BLaER1 treated with 17β-estradiol and CSF1 and Interleukin-3, amounts not matched to agents 10 nM and 100 nM (cell line): ENCODE data around the gene SESN3.

Experiments
- H3K27ac ChIP-seq, 11 experiments: shearing (Covaris generic); formaldehyde crosslinking; 2 replicates each; pipeline ENCODE4 v1.8.1; 2022
- H3K27me3 ChIP-seq, 11 experiments: shearing (Covaris generic); formaldehyde crosslinking; 2 replicates each; pipeline ENCODE4 v1.8.1; 2022
- H3K36me3 ChIP-seq, 11 experiments: shearing (Covaris generic); formaldehyde crosslinking; 2 replicates each; pipeline ENCODE4 v1.8.1; 2022
- H3K4me1 ChIP-seq, 10 experiments: shearing (Covaris generic); formaldehyde crosslinking; 2 replicates each; pipeline ENCODE4 v1.8.1; 2022
- H3K4me2 ChIP-seq, 11 experiments: shearing (Covaris generic); formaldehyde crosslinking; 2 replicates each; pipeline ENCODE4 v1.8.1; 2022
- H3K4me3 ChIP-seq, 10 experiments: shearing (Covaris generic); formaldehyde crosslinking; 2 replicates each; pipeline ENCODE4 v1.8.1; 2022
- H3K9ac ChIP-seq, 11 experiments: shearing (Covaris generic); formaldehyde crosslinking; 2 replicates each; pipeline ENCODE4 v1.8.1; 2022
- H3K9me3 ChIP-seq, 11 experiments: shearing (Covaris generic); formaldehyde crosslinking; replicated peaks in 1 of 11; 2 replicates each; pipeline ENCODE4 v1.8.1; 2022
- H4K20me1 ChIP-seq, 11 experiments: shearing (Covaris generic); formaldehyde crosslinking; 2 replicates each; pipeline ENCODE4 v1.8.1; 2022
- Cebpa-rat ChIP-seq, 11 experiments: shearing (Covaris generic); IDR thresholded peaks; 2 replicates each; pipeline ENCODE4 v1.8.1; 2022

SESN3 gene

DNA sequence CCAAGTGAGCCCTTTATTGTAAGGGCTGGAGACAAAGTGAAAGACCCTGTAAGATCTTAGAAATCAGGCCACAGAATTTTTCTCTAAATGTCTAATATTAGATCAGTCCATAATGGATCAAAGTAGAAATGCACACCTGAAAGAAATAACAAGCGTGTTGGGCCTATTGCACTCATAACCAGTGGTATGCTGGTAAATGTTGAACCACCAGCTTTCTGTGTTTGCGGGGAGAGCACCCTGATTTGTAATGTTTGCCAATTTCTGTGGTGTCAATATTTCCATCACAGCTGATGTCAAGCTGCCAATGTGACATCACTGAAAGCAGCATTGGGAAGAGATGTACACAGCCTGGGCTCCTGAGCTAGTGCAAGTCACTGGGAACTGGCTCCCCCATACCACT is 95.1 kb downstream of the SESN3 start:
- no peaks in the 10 kb centered on the region for H3K9me3 ChIP-seq
- no peaks in the 10 kb centered on the region; a peak in 1 of 22 replicates for H4K20me1 ChIP-seq
- no peak overlapping the region for H3K9ac ChIP-seq
- no peak overlapping the region for H3K4me2 ChIP-seq
- no peak overlapping the region for H3K4me3 ChIP-seq
- peaks cover 0 to 11% (median 6%) of the 10 kb centered on the region in 10 experiments; a peak in 9 of 20 replicates for H3K4me1 ChIP-seq
- no peaks in the 10 kb centered on the region for H3K27me3 ChIP-seq
- no peak for TF ChIP-seq Cebpa-rat (IDR thresholded peaks at IDR 0.05)
- H3K27ac ChIP-seq: no peak overlapping the region
- H3K36me3 ChIP-seq: peaks cover 0 to 42% (median 30%) of the 10 kb centered on the region in 11 experiments; a peak in 13 of 22 replicates

DNA sequence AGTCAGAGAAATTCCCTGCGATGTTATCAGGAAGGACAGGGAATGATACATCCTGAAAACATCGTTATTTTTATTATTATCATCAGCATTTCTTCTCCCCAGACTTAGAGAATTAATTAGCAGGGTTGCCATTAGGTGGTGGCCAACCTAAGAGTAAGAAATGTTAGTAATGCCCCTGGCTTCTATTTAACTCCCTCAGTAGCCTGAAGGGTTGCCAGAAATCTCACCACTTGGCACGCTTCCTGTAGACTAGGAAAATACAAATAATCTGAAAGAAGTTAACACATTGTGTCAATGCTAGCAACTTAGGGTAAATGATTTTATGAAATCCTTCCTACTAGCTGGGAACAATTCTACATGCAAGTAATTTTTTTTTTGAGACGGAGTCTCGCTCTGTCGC is 95.8 kb downstream of the SESN3 start:
- Histone ChIP-seq H3K27ac (no peak overlapping the region), H3K4me3 (no peak overlapping the region), H3K4me1 (peaks cover 0 to 11% (median 6%) of the 10 kb centered on the region in 10 experiments; a peak in 9 of 20 replicates), H3K9me3 (no peaks in the 10 kb centered on the region), H3K36me3 (peaks cover 0 to 50% (median 35%) of the 10 kb centered on the region in 11 experiments; a peak in 13 of 22 replicates), H3K4me2 (no peak overlapping the region), H3K9ac (no peak overlapping the region), H4K20me1 (no peaks in the 10 kb centered on the region; a peak in 1 of 22 replicates), H3K27me3 (no peaks in the 10 kb centered on the region)
- TF ChIP-seq Cebpa-rat (IDR thresholded peaks at IDR 0.05): no peak

DNA sequence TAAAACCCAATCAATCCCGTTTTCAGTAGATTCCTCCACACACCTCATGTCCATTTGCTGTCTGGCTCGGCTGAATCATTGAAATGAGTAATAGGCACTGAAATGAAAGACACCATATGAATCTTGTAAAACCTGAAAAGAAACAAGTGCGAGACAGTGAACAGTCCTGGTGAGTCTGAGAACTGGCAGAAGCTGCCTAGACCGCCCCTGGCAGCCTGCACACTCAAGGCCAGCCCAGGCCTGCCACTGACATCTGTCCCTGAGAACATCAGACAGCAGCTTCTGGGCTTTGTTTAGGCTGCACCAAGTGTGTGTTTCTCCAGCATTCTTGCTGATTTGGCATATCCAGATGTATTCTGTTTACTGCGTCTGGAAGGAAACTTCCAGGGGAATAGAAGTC is 96.5 kb downstream of the SESN3 start:
- no peak overlapping the region for H3K4me2 ChIP-seq
- no peak overlapping the region for H3K9ac ChIP-seq
- H3K27ac ChIP-seq: no peak overlapping the region
- H3K36me3 ChIP-seq: peaks cover 0 to 56% (median 41%) of the 10 kb centered on the region in 11 experiments; a peak in 13 of 22 replicates
- no peak overlapping the region for H3K4me3 ChIP-seq
- H4K20me1 ChIP-seq: no peaks in the 10 kb centered on the region; a peak in 1 of 22 replicates
- peaks cover 0 to 11% (median 6%) of the 10 kb centered on the region in 10 experiments; a peak in 9 of 20 replicates for H3K4me1 ChIP-seq
- H3K9me3 ChIP-seq: no peaks in the 10 kb centered on the region
- H3K27me3 ChIP-seq: no peaks in the 10 kb centered on the region
- no peak for TF ChIP-seq Cebpa-rat (IDR thresholded peaks at IDR 0.05)

DNA sequence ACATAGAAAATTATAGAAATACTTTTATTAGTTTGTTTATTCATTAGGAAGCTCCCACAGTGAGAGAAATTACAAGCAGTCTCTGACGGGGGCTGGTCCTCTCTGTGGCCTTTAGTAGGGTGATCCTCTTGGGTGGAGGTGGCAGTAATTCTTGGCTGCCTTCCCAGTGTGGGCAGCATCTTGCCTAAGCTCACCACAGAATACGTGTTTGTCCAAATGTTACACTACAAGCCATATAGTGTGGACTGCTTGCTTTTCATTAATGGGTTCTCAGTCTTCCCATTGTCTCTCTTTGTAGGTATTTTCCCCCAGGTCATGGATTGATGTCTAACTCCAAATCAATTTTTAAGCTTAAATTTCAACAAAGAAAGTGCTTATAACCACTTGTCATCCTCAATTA is 98.0 kb downstream of the SESN3 start:
- H3K27ac ChIP-seq: no peak overlapping the region
- H3K36me3 ChIP-seq: peaks cover 0 to 72% (median 57%) of the 10 kb centered on the region in 11 experiments; a peak in 16 of 22 replicates
- TF ChIP-seq Cebpa-rat (IDR thresholded peaks at IDR 0.05): no peak
- no peaks in the 10 kb centered on the region; a peak in 1 of 22 replicates for H4K20me1 ChIP-seq
- no peak overlapping the region for H3K4me3 ChIP-seq
- H3K27me3 ChIP-seq: no peaks in the 10 kb centered on the region
- no peaks in the 10 kb centered on the region for H3K9me3 ChIP-seq
- H3K9ac ChIP-seq: no peak overlapping the region
- peaks cover 0 to 11% (median 5%) of the 10 kb centered on the region in 10 experiments; a peak in 9 of 20 replicates for H3K4me1 ChIP-seq
- peak overlapping the region in 3 of 11 experiments; percentile 0 to 16 (median 11); a peak in 1 of 22 replicates for H3K4me2 ChIP-seq

DNA sequence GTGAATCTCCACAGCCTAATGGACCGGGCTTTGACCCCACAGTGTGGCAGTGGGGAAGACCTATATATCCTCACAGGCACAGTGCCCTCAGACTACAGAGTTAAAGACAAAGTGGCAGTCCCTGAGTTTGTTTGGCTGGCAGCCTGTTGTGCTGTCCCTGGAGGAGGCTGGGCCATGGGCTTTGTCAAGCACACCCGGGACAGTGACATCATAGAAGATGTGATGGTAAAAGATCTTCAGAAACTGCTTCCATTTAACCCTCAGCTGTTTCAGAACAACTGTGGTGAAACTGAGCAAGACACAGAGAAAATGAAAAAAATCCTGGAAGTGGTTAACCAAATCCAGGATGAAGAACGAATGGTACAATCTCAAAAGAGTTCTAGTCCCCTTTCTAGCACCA is 102.4 kb downstream of the SESN3 start:
- Histone ChIP-seq H3K4me2 (no peak overlapping the region), H3K27ac (no peak overlapping the region), H3K9ac (no peak overlapping the region), H3K9me3 (peaks cover 0 to 5% (median 0%) of the 10 kb centered on the region in 11 experiments; a peak in 2 of 22 replicates), H3K27me3 (no peaks in the 10 kb centered on the region), H3K4me3 (no peak overlapping the region), H4K20me1 (peaks cover 0 to 17% (median 0%) of the 10 kb centered on the region in 11 experiments; a peak in 3 of 22 replicates), H3K4me1 (peaks cover 0 to 11% (median 2%) of the 10 kb centered on the region in 10 experiments; a peak in 7 of 20 replicates), H3K36me3 (peaks cover 0 to 91% (median 61%) of the 10 kb centered on the region in 11 experiments; a peak in 16 of 22 replicates)
- no peak for TF ChIP-seq Cebpa-rat (IDR thresholded peaks at IDR 0.05)

DNA sequence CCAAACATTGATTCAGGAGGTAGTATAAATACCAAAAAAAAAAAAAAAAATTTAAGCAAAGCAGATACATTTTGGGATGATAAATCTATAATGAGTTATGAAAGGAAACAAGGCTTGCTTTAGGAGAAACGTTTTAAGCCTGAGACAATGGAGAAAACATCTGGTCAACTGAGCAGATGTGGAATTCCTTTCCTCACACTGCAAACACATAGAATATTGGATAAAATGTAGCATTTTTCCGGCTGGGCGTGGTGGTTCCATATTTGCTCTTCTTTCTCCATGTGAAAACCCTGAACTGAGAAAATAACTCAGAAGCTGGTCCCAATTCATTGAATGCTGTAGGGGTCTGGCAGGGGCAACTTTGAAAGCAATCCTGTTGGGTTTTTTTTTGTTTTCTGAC is 107.4 kb downstream of the SESN3 start:
- Histone ChIP-seq H3K9me3 (peaks cover 0 to 5% (median under 1%) of the 10 kb centered on the region in 11 experiments; a peak in 7 of 22 replicates), H4K20me1 (peaks cover 0 to 38% (median 0%) of the 10 kb centered on the region in 11 experiments; a peak in 4 of 22 replicates), H3K4me1 (peaks cover 0 to 31% (median 15%) of the 10 kb centered on the region in 10 experiments; a peak in 11 of 20 replicates), H3K27ac (no peak overlapping the region), H3K4me2 (no peak overlapping the region), H3K36me3 (peaks cover 0 to 56% (median 15%) of the 10 kb centered on the region in 11 experiments; a peak in 15 of 22 replicates), H3K9ac (no peak overlapping the region), H3K4me3 (no peak overlapping the region), H3K27me3 (no peaks in the 10 kb centered on the region)
- TF ChIP-seq Cebpa-rat (IDR thresholded peaks at IDR 0.05): no peak

DNA sequence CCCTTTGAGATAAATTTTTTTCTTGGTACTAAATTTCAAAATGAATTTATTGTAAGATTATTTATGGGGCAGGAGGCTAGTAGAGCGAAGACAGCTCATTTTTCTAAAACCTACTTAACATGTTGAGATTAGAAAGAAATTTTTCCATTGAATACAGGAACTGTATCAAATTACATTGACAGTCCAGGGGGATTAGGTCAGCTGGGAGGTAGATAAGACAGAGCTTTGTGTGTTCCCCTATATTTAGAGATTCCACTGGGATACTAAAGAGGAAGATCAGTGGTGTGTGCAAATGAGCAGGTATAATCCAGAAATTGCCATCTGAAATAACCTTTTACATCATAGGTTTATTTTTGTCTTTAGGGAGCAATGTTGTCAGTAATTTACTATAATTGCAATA is 109.3 kb downstream of the SESN3 start:
- no peaks in the 10 kb centered on the region for H3K27me3 ChIP-seq
- no peak for TF ChIP-seq Cebpa-rat (IDR thresholded peaks at IDR 0.05)
- peaks cover 0 to 42% (median 18%) of the 10 kb centered on the region in 10 experiments; a peak in 11 of 20 replicates for H3K4me1 ChIP-seq
- H3K9ac ChIP-seq: no peak overlapping the region
- peak overlapping the region in 4 of 11 experiments; percentile 16 to 35 (median 24); a peak in 5 of 22 replicates for H3K4me2 ChIP-seq
- H4K20me1 ChIP-seq: peaks cover 0 to 36% (median 0%) of the 10 kb centered on the region in 11 experiments; a peak in 4 of 22 replicates
- no peak overlapping the region for H3K27ac ChIP-seq
- peaks cover 5 to 20% (median 14%) of the 10 kb centered on the region in 11 experiments; a peak in 16 of 22 replicates for H3K9me3 ChIP-seq
- no peak overlapping the region for H3K4me3 ChIP-seq
- H3K36me3 ChIP-seq: peaks cover 0 to 53% (median 8%) of the 10 kb centered on the region in 11 experiments; a peak in 11 of 22 replicates

DNA sequence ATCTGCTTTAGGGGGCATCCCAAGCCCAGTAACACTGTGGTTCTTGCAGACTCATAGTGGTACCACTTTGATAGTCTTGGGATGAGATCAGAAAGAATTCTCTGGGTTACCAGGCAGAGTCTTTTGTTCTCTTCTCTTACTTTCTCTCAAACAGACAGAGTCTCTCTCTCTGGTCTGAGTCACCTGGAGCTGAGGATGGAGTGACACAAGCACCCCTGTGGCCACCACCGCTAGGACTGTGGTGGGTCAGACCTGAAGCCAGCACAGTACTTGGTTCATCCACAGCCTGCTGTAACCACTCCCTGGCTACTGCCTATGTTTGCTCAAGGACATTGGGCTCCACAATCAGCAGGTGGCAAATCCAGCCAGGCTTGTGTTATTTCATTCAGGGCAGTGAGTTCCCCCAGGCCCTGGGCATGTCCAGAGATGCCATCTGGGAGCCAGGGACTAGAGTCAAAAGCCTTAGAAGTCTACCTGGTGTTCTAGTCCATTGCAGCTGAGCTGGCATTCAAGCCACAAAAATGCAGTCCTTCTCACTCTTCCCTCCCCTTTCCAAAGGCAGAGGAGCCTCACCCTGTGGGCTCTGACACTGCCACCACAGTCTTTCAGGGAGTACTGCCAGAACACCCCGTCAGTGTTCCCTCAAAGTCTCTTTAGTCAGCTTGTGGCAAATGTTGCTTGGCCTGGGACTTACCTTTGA is 111.5 kb downstream of the SESN3 start:
- Histone ChIP-seq H3K9me3 (peaks cover 1 to 40% (median 16%) of the 10 kb centered on the region in 11 experiments; a peak in 17 of 22 replicates), H3K27me3 (no peaks in the 10 kb centered on the region), H3K4me3 (no peak overlapping the region), H3K4me2 (peak overlapping the region in 5 of 11 experiments; percentile 5 to 42 (median 17); a peak in 3 of 22 replicates), H3K4me1 (peaks cover 0 to 42% (median 18%) of the 10 kb centered on the region in 10 experiments; a peak in 11 of 20 replicates), H3K9ac (no peak overlapping the region; a peak in 1 of 22 replicates), H3K27ac (peak overlapping the region in 1 of 11 experiments; percentile 20; a peak in 1 of 22 replicates), H4K20me1 (peaks cover 0 to 27% (median 0%) of the 10 kb centered on the region in 11 experiments; a peak in 4 of 22 replicates), H3K36me3 (peaks cover 0 to 56% (median 5%) of the 10 kb centered on the region in 11 experiments; a peak in 10 of 22 replicates)
- no peak for TF ChIP-seq Cebpa-rat (IDR thresholded peaks at IDR 0.05)

DNA sequence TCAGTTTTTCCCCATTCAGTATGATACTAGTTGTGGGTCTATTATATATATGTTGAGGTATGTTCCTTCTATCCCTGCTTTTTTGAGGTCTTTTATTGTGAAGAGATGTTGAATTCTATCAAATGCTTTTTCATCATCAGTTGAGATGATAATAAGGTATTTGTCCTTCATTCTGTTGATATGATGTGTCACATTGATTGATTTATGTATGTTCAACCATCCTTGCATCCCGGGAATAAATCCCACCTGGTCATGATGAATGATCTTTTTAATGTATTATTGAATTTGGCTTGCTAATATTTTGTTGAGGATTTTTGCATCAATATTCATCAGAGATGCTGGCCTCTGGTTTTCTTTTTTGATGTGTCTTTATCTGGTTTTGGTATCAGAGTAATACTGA is 115.4 kb downstream of the SESN3 start:
- H3K9ac ChIP-seq: no peak overlapping the region
- peaks cover 0 to 34% (median 4%) of the 10 kb centered on the region in 11 experiments; a peak in 6 of 22 replicates for H4K20me1 ChIP-seq
- H3K27me3 ChIP-seq: peaks cover 0 to 18% (median 0%) of the 10 kb centered on the region in 11 experiments; a peak in 6 of 22 replicates
- TF ChIP-seq Cebpa-rat (IDR thresholded peaks at IDR 0.05): no peak
- H3K27ac ChIP-seq: no peak overlapping the region
- no peak overlapping the region for H3K4me2 ChIP-seq
- peaks cover 0 to 32% (median 10%) of the 10 kb centered on the region in 10 experiments; a peak in 11 of 20 replicates for H3K4me1 ChIP-seq
- H3K4me3 ChIP-seq: no peak overlapping the region
- H3K36me3 ChIP-seq: peaks cover 0 to 85% (median 23%) of the 10 kb centered on the region in 11 experiments; a peak in 14 of 22 replicates
- peaks cover 14 to 73% (median 32%) of the 10 kb centered on the region in 11 experiments; a peak in 21 of 22 replicates for H3K9me3 ChIP-seq
